Retinal pigment epithelial cell (primary cell): ENCODE measurements around the gene SMPD3.
A peak's percentile ranks its signal among the peaks of the same experiment; 100 is the strongest.

Experiments
- DNase-seq: peaks from one replicate; pipeline ENCODE4 v3.0.0-alpha.2; 2010; ENCODE audit warnings: low read depth
- H3K4me3 ChIP-seq: 2 replicates; pipeline ENCODE4 v1.5.1; 2011; ENCODE audit warnings: mild to moderate bottlenecking, low read length, control low read depth, moderate library complexity
- TF ChIP-seq, protein P1 (sequence below): conservative IDR thresholded peaks from 2 replicates; pipeline ENCODE4 v1.5.1; 2011; ENCODE audit warnings: low read depth, low read length, control low read depth, inconsistent platforms

SMPD3 gene

DNA sequence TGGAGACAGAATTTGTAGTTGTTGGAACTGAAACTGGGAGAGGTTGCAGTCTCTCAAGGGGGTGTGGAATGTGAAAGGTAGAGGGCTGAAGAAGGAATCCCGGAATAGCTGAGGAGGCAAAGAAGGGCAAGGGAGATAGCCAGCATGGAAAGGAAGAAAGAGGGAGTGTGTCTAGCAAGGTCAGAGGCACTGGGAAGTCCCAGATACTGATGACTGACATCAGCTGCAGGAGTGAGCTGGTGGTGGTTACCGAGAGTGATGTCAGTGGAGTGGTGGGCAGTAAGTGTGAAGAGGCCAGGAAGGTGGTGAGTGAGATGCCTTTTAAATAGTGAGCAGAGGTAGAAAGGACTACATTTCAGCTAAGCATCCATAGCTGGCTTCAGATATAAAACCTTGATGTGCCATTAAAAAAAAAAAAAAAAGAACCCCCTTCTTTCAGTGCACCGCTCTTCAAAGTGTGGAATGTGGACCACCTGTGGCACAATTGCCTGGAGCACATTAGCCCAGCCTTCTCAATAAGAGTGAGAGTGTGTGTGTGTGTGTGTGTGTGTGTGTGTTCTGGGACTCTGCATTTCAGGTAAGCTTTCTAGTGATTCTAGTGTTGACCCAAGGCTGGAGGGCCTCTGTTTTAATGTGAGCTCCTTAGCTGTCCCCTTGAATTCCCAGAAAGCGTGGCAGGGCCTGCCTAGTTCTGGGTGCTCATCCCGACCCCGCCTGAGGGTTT lies 129.0 kb downstream of the SMPD3 start:
- no peak for DNase-seq
- TF ChIP-seq, protein P1, sequence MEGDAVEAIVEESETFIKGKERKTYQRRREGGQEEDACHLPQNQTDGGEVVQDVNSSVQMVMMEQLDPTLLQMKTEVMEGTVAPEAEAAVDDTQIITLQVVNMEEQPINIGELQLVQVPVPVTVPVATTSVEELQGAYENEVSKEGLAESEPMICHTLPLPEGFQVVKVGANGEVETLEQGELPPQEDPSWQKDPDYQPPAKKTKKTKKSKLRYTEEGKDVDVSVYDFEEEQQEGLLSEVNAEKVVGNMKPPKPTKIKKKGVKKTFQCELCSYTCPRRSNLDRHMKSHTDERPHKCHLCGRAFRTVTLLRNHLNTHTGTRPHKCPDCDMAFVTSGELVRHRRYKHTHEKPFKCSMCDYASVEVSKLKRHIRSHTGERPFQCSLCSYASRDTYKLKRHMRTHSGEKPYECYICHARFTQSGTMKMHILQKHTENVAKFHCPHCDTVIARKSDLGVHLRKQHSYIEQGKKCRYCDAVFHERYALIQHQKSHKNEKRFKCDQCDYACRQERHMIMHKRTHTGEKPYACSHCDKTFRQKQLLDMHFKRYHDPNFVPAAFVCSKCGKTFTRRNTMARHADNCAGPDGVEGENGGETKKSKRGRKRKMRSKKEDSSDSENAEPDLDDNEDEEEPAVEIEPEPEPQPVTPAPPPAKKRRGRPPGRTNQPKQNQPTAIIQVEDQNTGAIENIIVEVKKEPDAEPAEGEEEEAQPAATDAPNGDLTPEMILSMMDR: no peak
- no peak overlapping the region for H3K4me3 ChIP-seq

DNA sequence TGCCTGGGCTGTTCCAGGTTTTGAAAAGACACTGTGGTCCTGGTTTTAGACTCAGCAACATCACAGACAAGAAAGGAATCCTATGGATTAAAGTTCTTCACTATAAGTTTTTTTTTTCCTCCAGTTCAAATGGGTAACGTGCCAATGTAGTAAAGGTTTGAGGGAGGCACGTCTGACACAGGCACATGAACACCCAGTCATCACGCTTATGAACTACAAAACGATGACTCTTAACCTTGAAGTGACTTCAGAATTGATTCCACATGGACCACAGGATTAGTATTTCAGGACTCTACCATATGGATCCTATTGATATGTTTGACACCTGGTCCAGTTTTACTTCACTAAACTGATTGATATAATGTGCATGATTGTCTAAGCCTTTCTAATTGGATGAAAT lies 135.2 kb downstream of the SMPD3 start:
- H3K4me3 ChIP-seq: no peak overlapping the region
- TF ChIP-seq, protein P1: no peak
- no peak for DNase-seq

DNA sequence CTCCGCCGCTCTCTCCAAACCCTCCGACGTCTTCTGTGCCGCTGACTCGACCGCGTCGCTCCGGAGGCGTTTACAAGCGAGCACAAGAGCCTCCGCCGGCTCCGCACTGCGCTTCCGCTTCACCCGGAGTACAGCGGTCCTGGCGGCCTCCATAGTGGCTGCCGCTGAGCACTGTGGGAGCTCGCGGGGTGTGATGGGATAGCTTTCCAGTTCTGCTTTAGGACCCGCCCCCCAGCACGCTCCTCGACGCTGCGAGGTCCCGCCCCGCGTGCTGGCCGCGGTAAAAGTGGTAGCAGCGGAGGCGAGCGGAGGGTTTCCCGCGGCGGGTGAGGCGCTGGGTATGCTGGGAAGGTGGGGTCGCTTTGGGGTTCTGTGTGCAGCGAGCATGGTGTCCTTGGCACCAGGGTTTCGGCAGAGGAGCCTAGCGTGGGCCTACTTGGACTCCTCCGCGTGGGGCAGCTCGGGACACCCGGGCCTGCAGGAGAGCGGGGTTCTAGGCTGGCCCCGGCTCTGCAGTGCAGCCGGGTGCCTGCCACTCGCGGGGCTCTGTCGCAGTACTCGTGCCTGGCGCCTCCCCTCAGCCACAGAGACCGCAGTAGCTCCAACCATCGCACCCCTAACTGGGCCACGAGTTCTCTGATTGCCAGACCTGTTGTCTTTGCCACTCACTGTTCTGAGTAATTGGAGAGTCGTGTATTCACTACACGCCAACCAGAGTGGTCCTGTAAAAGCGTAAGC lies 137.4 kb downstream of the SMPD3 start, which contains the start of the genes PRMT7 and SLC7A6OS:
TSS of gene PRMT7 (plus strand) at position 246 of the 738 bp plus-strand sequence. CDS start 4,961 bp downstream, outside the sequence.
TSS of gene SLC7A6OS (minus strand) at position 173 of the 738 bp plus-strand sequence. CDS start at position 153, 20 bp downstream.
- no peak for DNase-seq
- peak within 1 kb of the TSS; percentile 95 for H3K4me3 ChIP-seq
- TF ChIP-seq, protein P1: no peak

DNA sequence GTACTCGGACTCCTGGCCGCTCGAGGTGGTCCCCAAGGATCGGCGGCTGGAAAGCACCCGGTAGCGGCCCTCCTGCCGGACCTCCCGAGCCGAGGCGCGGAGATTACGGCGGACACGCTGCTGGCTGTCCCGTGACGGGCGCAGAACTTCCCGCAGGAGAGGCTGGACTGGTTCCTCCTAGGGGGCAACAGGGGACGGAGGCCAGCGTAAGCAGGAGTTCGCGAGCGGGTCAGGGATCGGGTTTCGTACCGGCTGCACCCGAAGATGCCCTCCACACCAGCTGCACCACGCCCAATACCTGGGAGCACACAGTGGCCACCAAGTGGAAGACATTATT lies 137.9 kb downstream of the SMPD3 start:
- peak overlapping the region; percentile 95 for H3K4me3 ChIP-seq
- no peak for DNase-seq

DNA sequence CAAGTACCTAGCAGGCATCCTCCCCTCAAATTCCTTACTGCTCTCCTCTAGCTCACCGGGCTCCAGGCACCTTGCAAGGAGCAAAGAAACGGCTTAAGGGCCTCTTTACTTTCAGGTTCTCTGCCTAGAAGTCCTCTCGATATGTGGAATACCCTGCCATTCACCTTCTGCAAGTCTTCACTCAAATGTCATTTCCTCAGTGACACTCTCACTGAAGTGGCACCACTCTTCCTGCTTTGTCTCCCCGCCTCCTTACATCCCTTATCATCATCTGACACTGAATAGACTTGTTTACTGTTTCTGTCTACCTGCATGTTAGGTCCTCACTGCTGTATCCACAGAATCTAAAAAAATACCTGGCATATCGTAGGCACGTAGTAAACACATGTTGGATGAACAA lies 138.5 kb downstream of the SMPD3 start:
- TF ChIP-seq, protein P1: no peak
- no peak for DNase-seq
- peak overlapping the region; percentile 95 for H3K4me3 ChIP-seq

More for the DNA sequence above, 137.9 kb downstream of the SMPD3 start:
- TF ChIP-seq, protein P1: no peak
